CD4-positive, alpha-beta T cell (primary cell): ENCODE results near the gene NR2C1. TPM values are rescaled to one million over a fixed set of nuclear protein-coding genes. Genes with fewer than 3 reads are reported as not detected.

Experiments
- ATAC-seq: fragments of 200-7000 bp; cut with Tn5 transposase; one replicate; pipeline ENCODE4 v1.10.0; 2022; ENCODE audit warnings: mild to moderate bottlenecking; ENCODE audit not compliant: poor library complexity
- CTCF ChIA-PET: fragments of 350-600 bp; sonication (Branson Sonifier 250); formaldehyde crosslinking; loops from one replicate; lab custom pipeline; 2021; ENCODE audit warnings: antibody characterized with exemption, inconsistent platforms; lab: Charles Lee
- POLR2A ChIA-PET: fragments of 350-600 bp; sonication (Branson Sonifier 250); formaldehyde crosslinking; loops from one replicate; lab custom pipeline; 2021; ENCODE audit warnings: antibody characterized with exemption, inconsistent platforms; lab: Charles Lee
- DNase-seq, 14 experiments: peaks; one replicate each; pipeline ENCODE4 v3.0.0-alpha.2; 2013 to 2020; ENCODE audit warnings: mixed read lengths in 2 of 14
- H3K27ac ChIP-seq, 2 donors: one replicate each; pipeline versions ENCODE4 v1.5.1 to v1.7.0; 2013; ENCODE audit warnings: low read length in 2 of 2, low read depth in 1 of 2, mild to moderate bottlenecking in 1 of 2
- H3K27me3 ChIP-seq, 2 experiments: 1 replicate in 1 of 2; 2 replicates in 1 of 2; pipeline versions ENCODE4 v1.6.1 to v1.7.0; 2013; ENCODE audit warnings: low read length in 2 of 2, control low read depth in 1 of 2, mild to moderate bottlenecking in 1 of 2, moderate library complexity in 1 of 2; ENCODE audit not compliant: insufficient read depth in 2 of 2, control insufficient read depth in 1 of 2
- H3K36me3 ChIP-seq: one replicate; pipeline ENCODE4 v1.6.1; 2013; ENCODE audit warnings: low read length, control low read depth; ENCODE audit not compliant: insufficient read depth
- H3K4me1 ChIP-seq: one replicate; pipeline ENCODE4 v1.6.1; 2013; ENCODE audit warnings: low read length, control low read depth; ENCODE audit not compliant: insufficient read depth
- H3K4me3 ChIP-seq: one replicate; pipeline ENCODE4 v1.5.1; 2013; ENCODE audit warnings: mild to moderate bottlenecking, low read length, moderate library complexity
- H3K9me3 ChIP-seq, 2 experiments: 1 replicate in 1 of 2; 2 replicates in 1 of 2; pipeline versions ENCODE4 v1.6.1 to v1.7.0; 2013; ENCODE audit warnings: low read length in 2 of 2, mild to moderate bottlenecking in 2 of 2, control low read depth in 1 of 2, moderate library complexity in 1 of 2; ENCODE audit not compliant: control insufficient read depth in 1 of 2, insufficient read depth in 1 of 2
- H3K27ac Mint-ChIP-seq: one replicate; pipeline ENCODE4 v1.8.0; 2020; ENCODE audit warnings: mixed read lengths
- H3K27me3 Mint-ChIP-seq: one replicate; pipeline ENCODE4 v1.8.0; 2021; ENCODE audit warnings: mixed read lengths
- H3K36me3 Mint-ChIP-seq: one replicate; pipeline ENCODE4 v1.8.0; 2021; ENCODE audit warnings: low read depth, mixed read lengths
- H3K4me1 Mint-ChIP-seq: one replicate; pipeline ENCODE4 v1.8.0; 2021; ENCODE audit warnings: low read depth, mixed read lengths
- H3K4me3 Mint-ChIP-seq: one replicate; pipeline ENCODE4 v1.8.0; 2020; ENCODE audit warnings: mild to moderate bottlenecking, mixed read lengths
- H3K9me3 Mint-ChIP-seq: one replicate; pipeline ENCODE4 v1.8.0; 2020; ENCODE audit warnings: mixed read lengths
- CTCF ChIP-seq: fragments of 200-600 bp; IDR thresholded peaks from one replicate; pipeline ENCODE4 v1.8.0; 2022; ENCODE audit warnings: antibody characterized with exemption, mild to moderate bottlenecking
- intact Hi-C, 2 experiments: fragments of 100-400 bp; cut with DNase I in 1 of 2; cut with micrococcal nuclease in 1 of 2; formaldehyde crosslinking; loops; one replicate each; pipeline versions ENCODE4 v1.15.1 to v1.9.0; 2023 to 2025; cut with DNase I, micrococcal nuclease
- total RNA-seq, 174 experiments: library from RNA in 2 of 174; stranded (reverse) in 2 of 174; gene quantifications; one replicate each; pipeline ENCODE4 v1.2.3 and lab custom pipeline; 2021 to 2026

The NR2C1 gene
- total RNA-seq, 2 experiments from 2014 or later, result 48.3 to 58.9 TPM

- Histone ChIP-seq H3K4me1 (peaks cover 30% of the 10 kb centered on the region), H3K27ac (peak overlapping the region; percentile 66 to 76), H3K36me3 (peaks cover 18% of the 10 kb centered on the region), H3K27me3 (no peaks in the 10 kb centered on the region), H3K9me3 (peaks cover 10 to 22% of the 10 kb centered on the region in 2 experiments), H3K4me3 (peak overlapping the region; percentile 80)
- CTCF ChIA-PET, result interaction anchor here (1.1 to 2.6 kb wide), 4 partner anchors 11 to 71 kb away, joined by 4 to 10 read pairs (median 4); partner anchors contain the start of gene NR2C1
- ATAC-seq, result no peak
- POLR2A ChIA-PET, result interaction anchor here (0.7 to 5.2 kb wide), 10 partner anchors 10 to 940 kb away, joined by 3 to 51 read pairs (median 7); partner anchors contain the start of genes AMDHD1, CCDC38, FGD6 and METAP2
- H3K36me3 Mint-ChIP-seq, result peaks cover 61% of the 10 kb centered on the region
- peaks cover 6% of the 10 kb centered on the region for H3K9me3 Mint-ChIP-seq
- peak in 1 of 14 experiments; percentile 28 for DNase-seq
- H3K4me3 Mint-ChIP-seq, result peak overlapping the region; percentile 96
- H3K4me1 Mint-ChIP-seq, result peaks cover 62% of the 10 kb centered on the region
- no peaks in the 10 kb centered on the region for H3K27me3 Mint-ChIP-seq
- intact Hi-C loops, result loop anchor here (2.0 to 10.0 kb wide), 9 partner anchors 14 to 1428 kb away; partner anchors contain the start of genes AMDHD1 (in 1 of the 2), CCDC38 (in 1 of the 2), CRADD (in 1 of the 2) and FGD6 (in 1 of the 2)
- TF ChIP-seq CTCF, result no peak
- H3K27ac Mint-ChIP-seq, result peak overlapping the region; percentile 87
Measured at GRCh38 chr12:95002754-95003153, 70.7 kb downstream of the NR2C1 start.

GRCh38 chr12:94998326-94998725, 75.1 kb downstream of the NR2C1 start:
- ChIA-PET POLR2A (no interaction called here), CTCF (interaction anchor here (0.6 kb wide), 2 partner anchors 10 to 104 kb away, joined by 3 read pairs; no protein-coding TSS in a partner anchor)
- no peaks in the 10 kb centered on the region for H3K27me3 Mint-ChIP-seq
- H3K4me1 Mint-ChIP-seq, result peaks cover 48% of the 10 kb centered on the region
- H3K9me3 Mint-ChIP-seq, result no peaks in the 10 kb centered on the region
- Histone ChIP-seq H3K27me3 (no peaks in the 10 kb centered on the region), H3K4me1 (peaks cover 18% of the 10 kb centered on the region), H3K36me3 (peaks cover 43% of the 10 kb centered on the region), H3K4me3 (no peak overlapping the region), H3K27ac (no peak overlapping the region), H3K9me3 (no peaks in the 10 kb centered on the region)
- intact Hi-C loops, result loop anchor here in 1 of 2 experiments (5.0 kb wide), 1 partner anchor 536 kb away; no protein-coding TSS in a partner anchor
- no peak overlapping the region for H3K27ac Mint-ChIP-seq
- ATAC-seq (no peak), DNase-seq (no peak)
- TF ChIP-seq CTCF, result no peak
- peaks cover 76% of the 10 kb centered on the region for H3K36me3 Mint-ChIP-seq
- no peak overlapping the region for H3K4me3 Mint-ChIP-seq

- Mint-ChIP-seq H3K9me3 (no peaks in the 10 kb centered on the region), H3K27ac (no peak overlapping the region), H3K4me1 (peaks cover 45% of the 10 kb centered on the region), H3K36me3 (peaks cover 76% of the 10 kb centered on the region), H3K27me3 (no peaks in the 10 kb centered on the region), H3K4me3 (no peak overlapping the region)
- CTCF ChIA-PET, result interaction anchor here (0.6 kb wide), 2 partner anchors 11 to 105 kb away, joined by 3 read pairs; no protein-coding TSS in a partner anchor
- Histone ChIP-seq H3K27me3 (no peaks in the 10 kb centered on the region), H3K27ac (no peak overlapping the region), H3K4me1 (peaks cover 18% of the 10 kb centered on the region), H3K4me3 (no peak overlapping the region), H3K36me3 (peaks cover 46% of the 10 kb centered on the region), H3K9me3 (no peaks in the 10 kb centered on the region)
- TF ChIP-seq CTCF, result no peak
- ATAC-seq (no peak), DNase-seq (no peak)
- intact Hi-C loops, result loop anchor here in 1 of 2 experiments (5.0 kb wide), 1 partner anchor 535 kb away; no protein-coding TSS in a partner anchor
- POLR2A ChIA-PET, result no interaction called here
Measured at GRCh38 chr12:94997726-94998125, 75.7 kb downstream of the NR2C1 start.
